ENCODE measurements around the gene ALDH4A1. TPM values are rescaled to one million over a fixed set of nuclear protein-coding genes. Genes with fewer than 3 reads are reported as not detected.
A peak's percentile ranks its signal among the peaks of the same experiment; 100 is the strongest.

ALDH4A1 gene
- total RNA-seq, 1 donor from 2014 or later, result 11.7 TPM

DNA sequence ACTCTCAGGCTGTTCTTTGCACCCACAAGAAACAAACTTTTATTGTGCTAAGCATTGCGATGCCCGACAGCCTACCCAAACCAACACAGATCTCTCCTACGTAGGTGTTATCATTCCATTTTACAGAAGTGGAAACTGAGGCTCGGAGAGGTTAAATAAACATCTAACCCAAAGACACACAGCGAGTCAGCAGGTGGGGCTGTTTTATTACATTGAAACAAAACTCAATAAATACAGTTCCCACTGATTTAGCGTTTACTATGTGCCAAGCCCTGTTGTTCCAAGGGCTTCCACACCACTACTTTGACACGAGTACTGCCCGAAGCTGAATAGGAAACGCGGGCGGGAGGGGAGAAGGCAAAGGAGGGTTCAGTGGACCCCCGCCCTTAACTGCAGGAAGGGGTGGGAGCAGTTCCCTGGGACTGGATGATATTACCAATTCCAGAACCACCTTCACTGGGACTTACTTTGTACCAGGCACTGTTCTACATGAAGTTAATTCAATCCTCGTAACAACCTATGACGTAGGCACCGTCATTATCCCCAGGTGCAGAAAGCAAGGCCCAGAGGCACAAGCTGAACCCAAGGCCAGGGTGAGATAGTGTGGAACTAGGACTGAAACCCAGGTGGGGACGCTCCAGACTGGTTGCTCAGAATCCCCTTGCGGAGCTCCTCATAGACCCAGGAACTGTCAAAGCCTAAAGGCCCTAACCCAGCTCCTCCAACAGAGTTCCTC lies 19.3 kb upstream of the ALDH4A1 start:
- peaks cover 47% of the 10 kb centered on the region for H3K4me1 ChIP-seq
- H3K9me3 ChIP-seq, result no peaks in the 10 kb centered on the region
- ATAC-seq (no peak), DNase-seq (no peak)
- TF ChIP-seq, protein P1, sequence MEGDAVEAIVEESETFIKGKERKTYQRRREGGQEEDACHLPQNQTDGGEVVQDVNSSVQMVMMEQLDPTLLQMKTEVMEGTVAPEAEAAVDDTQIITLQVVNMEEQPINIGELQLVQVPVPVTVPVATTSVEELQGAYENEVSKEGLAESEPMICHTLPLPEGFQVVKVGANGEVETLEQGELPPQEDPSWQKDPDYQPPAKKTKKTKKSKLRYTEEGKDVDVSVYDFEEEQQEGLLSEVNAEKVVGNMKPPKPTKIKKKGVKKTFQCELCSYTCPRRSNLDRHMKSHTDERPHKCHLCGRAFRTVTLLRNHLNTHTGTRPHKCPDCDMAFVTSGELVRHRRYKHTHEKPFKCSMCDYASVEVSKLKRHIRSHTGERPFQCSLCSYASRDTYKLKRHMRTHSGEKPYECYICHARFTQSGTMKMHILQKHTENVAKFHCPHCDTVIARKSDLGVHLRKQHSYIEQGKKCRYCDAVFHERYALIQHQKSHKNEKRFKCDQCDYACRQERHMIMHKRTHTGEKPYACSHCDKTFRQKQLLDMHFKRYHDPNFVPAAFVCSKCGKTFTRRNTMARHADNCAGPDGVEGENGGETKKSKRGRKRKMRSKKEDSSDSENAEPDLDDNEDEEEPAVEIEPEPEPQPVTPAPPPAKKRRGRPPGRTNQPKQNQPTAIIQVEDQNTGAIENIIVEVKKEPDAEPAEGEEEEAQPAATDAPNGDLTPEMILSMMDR (IDR thresholded peaks at IDR 0.05), result no peak
- H3K36me3 ChIP-seq, result peaks cover 26% of the 10 kb centered on the region
- H3K27me3 ChIP-seq (ENCODE audit: low read depth), result no peaks in the 10 kb centered on the region
- H3K27ac ChIP-seq, result peak overlapping the region; percentile 78
- intact Hi-C loops (cut with DNase I), result no loop called here
- no peak overlapping the region for H3K4me3 ChIP-seq

DNA sequence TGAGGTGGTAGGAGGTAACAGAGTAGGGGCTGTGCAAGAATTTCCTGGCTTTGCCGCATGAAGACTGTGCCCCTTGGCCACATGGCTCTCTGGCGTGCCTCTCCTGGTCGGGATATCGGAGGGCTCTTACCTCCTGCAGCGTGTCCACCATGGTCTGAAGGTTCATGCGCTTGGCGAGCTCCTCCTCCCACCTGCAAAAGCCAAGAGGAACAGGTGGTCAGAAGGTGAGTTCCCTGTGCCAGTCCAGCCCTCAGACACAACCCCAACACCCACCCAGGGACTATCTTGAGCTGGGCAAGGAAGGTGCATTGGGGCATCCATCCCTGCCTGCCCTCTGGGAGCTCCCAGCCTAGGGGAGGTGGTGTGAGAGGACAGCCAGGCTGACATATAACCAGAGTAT lies 18.6 kb upstream of the ALDH4A1 start:
- ATAC-seq (no peak), DNase-seq (no peak)
- Histone ChIP-seq H3K9me3 (no peaks in the 10 kb centered on the region), H3K27me3 (ENCODE audit: low read depth) (no peaks in the 10 kb centered on the region), H3K4me3 (no peak overlapping the region), H3K36me3 (peaks cover 34% of the 10 kb centered on the region), H3K27ac (no peak overlapping the region), H3K4me1 (peaks cover 40% of the 10 kb centered on the region)
- intact Hi-C loops (cut with DNase I), result no loop called here
- TF ChIP-seq, protein P1 (IDR thresholded peaks at IDR 0.05), result no peak

DNA sequence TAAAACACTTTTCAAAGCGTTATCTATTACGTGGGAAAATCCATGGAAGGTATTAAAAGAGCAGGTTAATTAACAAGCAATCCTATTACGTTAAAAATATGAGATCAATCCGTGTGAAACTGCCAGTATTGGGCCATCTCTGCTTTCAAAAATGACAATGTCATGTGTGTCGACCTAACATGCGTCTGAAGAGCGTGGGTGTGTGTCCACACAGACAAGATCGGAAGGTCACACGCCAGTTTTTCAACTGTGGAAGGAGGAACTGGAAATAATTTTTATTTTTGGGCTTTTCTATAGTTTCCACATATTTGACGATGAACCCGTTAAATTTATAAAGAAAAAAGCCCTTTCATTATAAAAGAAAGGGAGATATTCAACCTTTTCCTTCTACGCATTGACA lies 17.6 kb upstream of the ALDH4A1 start:
- ATAC-seq (no peak), DNase-seq (no peak)
- H3K27ac ChIP-seq, result no peak overlapping the region
- no peak overlapping the region for H3K4me3 ChIP-seq
- peaks cover 43% of the 10 kb centered on the region for H3K4me1 ChIP-seq
- TF ChIP-seq, protein P1 (IDR thresholded peaks at IDR 0.05), result no peak
- H3K9me3 ChIP-seq, result no peaks in the 10 kb centered on the region
- intact Hi-C loops (cut with DNase I), result no loop called here
- H3K27me3 ChIP-seq (ENCODE audit: low read depth), result no peaks in the 10 kb centered on the region
- peaks cover 42% of the 10 kb centered on the region for H3K36me3 ChIP-seq

DNA sequence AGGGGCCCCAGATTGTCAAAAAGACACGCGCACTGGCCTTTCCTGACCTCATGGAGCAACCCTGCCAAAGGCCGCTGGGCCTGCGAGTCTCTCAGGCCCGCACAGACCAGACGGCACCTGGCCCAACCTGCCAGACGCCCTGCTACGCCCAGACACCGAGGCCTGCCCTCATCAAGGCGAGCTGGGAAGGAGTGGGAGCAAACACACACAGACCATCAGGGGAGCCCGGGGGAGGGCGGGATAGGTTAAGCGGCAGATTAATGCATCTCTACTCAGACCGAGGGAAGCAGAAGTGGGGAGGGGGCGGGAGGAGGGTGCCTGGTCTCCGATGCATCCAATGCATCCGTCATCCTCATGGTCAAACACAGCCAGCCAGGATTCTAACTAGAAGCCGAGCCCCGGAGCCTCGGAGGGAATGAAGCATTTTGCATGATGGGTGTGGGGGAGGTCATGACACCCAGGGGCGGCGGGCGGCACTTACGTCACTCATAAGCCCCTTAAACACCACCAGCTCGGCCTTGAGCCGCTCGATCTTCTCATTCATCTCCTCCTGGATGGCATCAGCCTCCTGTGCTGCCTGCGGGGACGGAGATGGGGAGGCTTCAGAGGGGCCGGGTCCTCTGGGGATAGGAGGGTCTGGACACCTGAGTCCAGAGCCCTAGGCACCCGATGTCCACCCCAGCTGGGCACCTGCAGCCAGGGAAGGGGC lies 17.0 kb upstream of the ALDH4A1 start:
- ATAC-seq, result no peak
- Histone ChIP-seq H3K4me3 (no peak overlapping the region), H3K27me3 (ENCODE audit: low read depth) (no peaks in the 10 kb centered on the region), H3K27ac (no peak overlapping the region), H3K9me3 (no peaks in the 10 kb centered on the region), H3K36me3 (peaks cover 42% of the 10 kb centered on the region), H3K4me1 (peaks cover 39% of the 10 kb centered on the region)
- DNase-seq, result no peak
- TF ChIP-seq, protein P1 (IDR thresholded peaks at IDR 0.05), result no peak
- intact Hi-C loops (cut with DNase I), result no loop called here

DNA sequence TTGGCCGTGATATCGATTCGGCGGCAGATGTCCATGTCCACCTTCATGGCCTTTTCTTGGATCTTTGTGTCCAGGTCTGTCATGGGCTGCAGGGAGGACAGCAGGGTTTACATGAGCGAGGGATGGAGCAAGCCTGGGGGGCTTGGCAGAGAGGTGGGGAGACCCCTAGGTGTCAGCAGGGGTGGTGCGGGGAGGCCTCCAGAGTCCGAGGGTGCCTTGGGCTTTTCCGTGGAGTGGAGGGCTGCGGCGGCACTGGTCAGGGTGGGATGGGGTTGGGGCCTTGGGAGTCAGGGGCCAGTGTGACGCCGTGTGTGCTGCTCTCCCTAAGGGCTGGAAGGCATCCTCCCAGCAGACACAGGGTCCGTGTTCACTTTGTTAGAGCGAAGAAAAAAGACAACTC lies 16.1 kb upstream of the ALDH4A1 start:
- no peak overlapping the region for H3K27ac ChIP-seq
- intact Hi-C loops (cut with DNase I), result no loop called here
- H3K27me3 ChIP-seq (ENCODE audit: low read depth), result no peaks in the 10 kb centered on the region
- H3K4me1 ChIP-seq, result peaks cover 38% of the 10 kb centered on the region
- peaks cover 42% of the 10 kb centered on the region for H3K36me3 ChIP-seq
- TF ChIP-seq, protein P1 (IDR thresholded peaks at IDR 0.05), result no peak
- no peaks in the 10 kb centered on the region for H3K9me3 ChIP-seq
- DNase-seq (no peak), ATAC-seq (no peak)
- H3K4me3 ChIP-seq, result no peak overlapping the region
